HK-2 (cell line): ENCODE measurements around the gene PTPN11.
A peak's percentile ranks its signal among the peaks of the same experiment; 100 is the strongest.
"Not testable (repeated sequence)": the region's sequence is repeated elsewhere in the genome, so short reads cannot be mapped to it uniquely, and the experiment has no call there.

Experiments
- DNase-seq: peaks from one replicate; pipeline ENCODE4 v3.0.0-alpha.2; 2018; ENCODE audit not compliant: unreplicated experiment

Gene PTPN11

GRCh38 chr12:112514926-112515642 lies 96.3 kb downstream of the PTPN11 start:
- no peak for DNase-seq

- DNase-seq, result no peak
Observed at GRCh38 chr12:112515868-112516267, 97.1 kb downstream of the PTPN11 start.

- DNase-seq, result no peak
Observed at GRCh38 chr12:112517730-112518364, 99.1 kb downstream of the PTPN11 start.

- DNase-seq, result no peak
Observed at GRCh38 chr12:112518365-112518735, 99.6 kb downstream of the PTPN11 start.

- DNase-seq, result not testable (repeated sequence)
Observed at GRCh38 chr12:112519841-112520340, 101.1 kb downstream of the PTPN11 start.

- no peak for DNase-seq
Observed at GRCh38 chr12:112523856-112524255, 105.1 kb downstream of the PTPN11 start.

GRCh38 chr12:112524269-112524668 lies 105.5 kb downstream of the PTPN11 start:
- DNase-seq, result no peak

- peak; percentile 50 for DNase-seq
Observed at GRCh38 chr12:112524676-112525425, 106.1 kb downstream of the PTPN11 start.

GRCh38 chr12:112525426-112525809 lies 106.7 kb downstream of the PTPN11 start:
- DNase-seq, result no peak

GRCh38 chr12:112527082-112527481 lies 108.3 kb downstream of the PTPN11 start:
- no peak for DNase-seq

GRCh38 chr12:112527501-112527900 lies 108.8 kb downstream of the PTPN11 start:
- no peak for DNase-seq

GRCh38 chr12:112528521-112528920 lies 109.8 kb downstream of the PTPN11 start:
- no peak for DNase-seq

GRCh38 chr12:112530941-112531340 lies 112.2 kb downstream of the PTPN11 start:
- DNase-seq, result no peak

GRCh38 chr12:112532106-112532505 lies 113.4 kb downstream of the PTPN11 start:
- DNase-seq, result no peak

- DNase-seq, result no peak
Observed at GRCh38 chr12:112533528-112533927, 114.8 kb downstream of the PTPN11 start.

GRCh38 chr12:112535017-112535416 lies 116.3 kb downstream of the PTPN11 start:
- DNase-seq, result no peak

- no peak for DNase-seq
Observed at GRCh38 chr12:112535637-112536366, 117.1 kb downstream of the PTPN11 start.

- no peak for DNase-seq
Observed at GRCh38 chr12:112536367-112536730, 117.6 kb downstream of the PTPN11 start.

GRCh38 chr12:112537710-112538396 lies 119.1 kb downstream of the PTPN11 start:
- peak; percentile 77 for DNase-seq

- DNase-seq, result no peak
Observed at GRCh38 chr12:112538740-112539139, 120.0 kb downstream of the PTPN11 start.

GRCh38 chr12:112539221-112539620 lies 120.5 kb downstream of the PTPN11 start:
- DNase-seq, result no peak
